ENCODE data around the gene BTN1A1.

The BTN1A1 gene

GRCh38 chr6:26543953-26544352 lies 43.9 kb downstream of the BTN1A1 start (continued):
- TF ChIP-seq PPARA (CRISPR knock-in tag; IDR thresholded peaks at IDR 0.05; ENCODE audit: borderline replicate concordance) = no peak
- TF ChIP-seq ZNF70 (CRISPR knock-in tag; IDR thresholded peaks at IDR 0.05) = no peak
- TF ChIP-seq OSR1 (CRISPR knock-in tag; IDR thresholded peaks at IDR 0.05) = no peak
- no peak for TF ChIP-seq SNAI2 (CRISPR knock-in tag; IDR thresholded peaks at IDR 0.05)
- no peak for TF ChIP-seq PATZ1 (CRISPR knock-in tag; IDR thresholded peaks at IDR 0.05; ENCODE audit: borderline replicate concordance)

GRCh38 chr6:26544473-26544872 lies 44.4 kb downstream of the BTN1A1 start:
- no peak for ATAC-seq
- TF ChIP-seq SNAI2 (CRISPR knock-in tag; IDR thresholded peaks at IDR 0.05) (no peak), CSDC2 (CRISPR knock-in tag; IDR thresholded peaks at IDR 0.05) (no peak), BACH2 (CRISPR knock-in tag; IDR thresholded peaks at IDR 0.05; ENCODE audit: borderline replicate concordance) (no peak), TOX (CRISPR knock-in tag; IDR thresholded peaks at IDR 0.05; ENCODE audit: borderline replicate concordance) (no peak), ARNTL (CRISPR knock-in tag; IDR thresholded peaks at IDR 0.05; ENCODE audit: borderline replicate concordance, low read depth) (no peak), ZNF8 (CRISPR knock-in tag; IDR thresholded peaks at IDR 0.05) (no peak), OSR1 (CRISPR knock-in tag; IDR thresholded peaks at IDR 0.05) (no peak), ZFP3 (CRISPR knock-in tag; IDR thresholded peaks at IDR 0.05) (no peak), ZC3H10 (CRISPR knock-in tag; IDR thresholded peaks at IDR 0.05) (no peak), POU6F1 (CRISPR knock-in tag; IDR thresholded peaks at IDR 0.05; ENCODE audit: borderline replicate concordance, low read depth) (no peak), GLIS3 (CRISPR knock-in tag; IDR thresholded peaks at IDR 0.05) (no peak), TSHZ2 (CRISPR knock-in tag; IDR thresholded peaks at IDR 0.05) (no peak), CREB5 (CRISPR knock-in tag; IDR thresholded peaks at IDR 0.05; ENCODE audit: low read depth) (no peak), ZNF565 (CRISPR knock-in tag; conservative IDR thresholded peaks at IDR 0.05; ENCODE audit: low read depth) (no peak), ZFP30 (CRISPR knock-in tag; IDR thresholded peaks at IDR 0.05) (no peak), ISL1 (CRISPR knock-in tag; IDR thresholded peaks at IDR 0.05) (no peak), ZNF70 (CRISPR knock-in tag; IDR thresholded peaks at IDR 0.05) (no peak), ESRRG (CRISPR knock-in tag; IDR thresholded peaks at IDR 0.05) (no peak)

GRCh38 chr6:26545627-26546026 lies 45.5 kb downstream of the BTN1A1 start:
- no peak for ATAC-seq
- TF ChIP-seq CREB5 (CRISPR knock-in tag; IDR thresholded peaks at IDR 0.05; ENCODE audit: low read depth) (no peak), ESRRG (CRISPR knock-in tag; IDR thresholded peaks at IDR 0.05) (no peak), ZFP30 (CRISPR knock-in tag; IDR thresholded peaks at IDR 0.05) (no peak), CSRNP3 (CRISPR knock-in tag; IDR thresholded peaks at IDR 0.05) (no peak), ZNF565 (CRISPR knock-in tag; conservative IDR thresholded peaks at IDR 0.05; ENCODE audit: low read depth) (no peak), RARB (CRISPR knock-in tag; IDR thresholded peaks at IDR 0.05) (no peak), TOX (CRISPR knock-in tag; IDR thresholded peaks at IDR 0.05; ENCODE audit: borderline replicate concordance) (no peak), ZNF8 (CRISPR knock-in tag; IDR thresholded peaks at IDR 0.05) (no peak), PATZ1 (CRISPR knock-in tag; IDR thresholded peaks at IDR 0.05; ENCODE audit: borderline replicate concordance) (no peak), POU6F1 (CRISPR knock-in tag; IDR thresholded peaks at IDR 0.05; ENCODE audit: borderline replicate concordance, low read depth) (no peak), ZNF70 (CRISPR knock-in tag; IDR thresholded peaks at IDR 0.05) (no peak), TCF4 (CRISPR knock-in tag; IDR thresholded peaks at IDR 0.05; ENCODE audit: borderline replicate concordance) (no peak), PPARA (CRISPR knock-in tag; IDR thresholded peaks at IDR 0.05; ENCODE audit: borderline replicate concordance) (no peak), OSR1 (CRISPR knock-in tag; IDR thresholded peaks at IDR 0.05) (no peak), BACH2 (CRISPR knock-in tag; IDR thresholded peaks at IDR 0.05; ENCODE audit: borderline replicate concordance) (no peak), CSDC2 (CRISPR knock-in tag; IDR thresholded peaks at IDR 0.05) (no peak), GLIS3 (CRISPR knock-in tag; IDR thresholded peaks at IDR 0.05) (no peak), ISL1 (CRISPR knock-in tag; IDR thresholded peaks at IDR 0.05) (no peak)
